T1000 (cell line): ENCODE results near the gene ZKSCAN4.

Source experiments
- DNase-seq: peaks from one replicate; lab custom pipeline; 2025; ENCODE audit warnings: mixed read lengths; lab: John Stamatoyannopoulos, UW

The ZKSCAN4 gene

GRCh38 chr6:28252009-28252975 is at the start of gene ZKSCAN4:
Gene ZKSCAN4 (minus strand): TSS chr6:28252269. CDS start chr6:28251980, 289 bp downstream.
- DNase-seq, result peak; percentile 78

GRCh38 chr6:28296520-28297060 is 44.5 kb upstream of the ZKSCAN4 start:
- DNase-seq, result no peak

GRCh38 chr6:28295326-28295725 is 43.3 kb upstream of the ZKSCAN4 start:
- no peak for DNase-seq

GRCh38 chr6:28291573-28291972 is 39.5 kb upstream of the ZKSCAN4 start:
- no peak for DNase-seq

GRCh38 chr6:28282926-28283325 is 30.9 kb upstream of the ZKSCAN4 start:
- DNase-seq, result no peak

GRCh38 chr6:28281288-28282064 is 29.4 kb upstream of the ZKSCAN4 start, which contains the start of gene PGBD1:
Gene PGBD1 (plus strand): TSS chr6:28281572. CDS start chr6:28283814, 2,242 bp downstream.
- DNase-seq, result peak; percentile 73

GRCh38 chr6:28280595-28281287 is 28.7 kb upstream of the ZKSCAN4 start:
- DNase-seq, result no peak

- no peak for DNase-seq
Observed at GRCh38 chr6:28277746-28278145, 25.7 kb upstream of the ZKSCAN4 start.

GRCh38 chr6:28274888-28275287 is 22.8 kb upstream of the ZKSCAN4 start:
- no peak for DNase-seq

GRCh38 chr6:28269492-28269891 is 17.4 kb upstream of the ZKSCAN4 start:
- DNase-seq, result no peak

- no peak for DNase-seq
Observed at GRCh38 chr6:28267695-28268059, 15.6 kb upstream of the ZKSCAN4 start.

- DNase-seq, result peak; percentile 80
Observed at GRCh38 chr6:28266962-28267694, 15.1 kb upstream of the ZKSCAN4 start, which contains the start of gene ZSCAN26. Gene ZSCAN26 (plus strand): TSS chr6:28267143. CDS start chr6:28271920, 4,777 bp downstream.

GRCh38 chr6:28266563-28266961 is 14.5 kb upstream of the ZKSCAN4 start:
- no peak for DNase-seq

- no peak for DNase-seq
Observed at GRCh38 chr6:28264834-28265401, 12.8 kb upstream of the ZKSCAN4 start.

- no peak for DNase-seq
Observed at GRCh38 chr6:28263922-28264321, 11.9 kb upstream of the ZKSCAN4 start.

GRCh38 chr6:28258877-28259777 is 7.1 kb upstream of the ZKSCAN4 start, which contains the start of gene NKAPL:
Gene NKAPL (plus strand): TSS chr6:28259297. CDS start chr6:28259372, 75 bp downstream.
- DNase-seq, result no peak

GRCh38 chr6:28257042-28257441 is 5.0 kb upstream of the ZKSCAN4 start:
- no peak for DNase-seq

GRCh38 chr6:28254121-28254519 is 2.1 kb upstream of the ZKSCAN4 start:
- DNase-seq, result no peak

GRCh38 chr6:28251661-28252008 is 434 bp downstream of the ZKSCAN4 start:
- no peak for DNase-seq

- DNase-seq, result no peak
Observed at GRCh38 chr6:28250747-28251146, 1.3 kb downstream of the ZKSCAN4 start.
